Measurements from ENCODE around the gene PATJ.

- TF ChIP-seq CTCF (conservative IDR thresholded peaks at IDR 0.05; ENCODE audit: low read depth, low read length) (no peak), EZH2 (IDR thresholded peaks at IDR 0.05; ENCODE audit: low read length, unreplicated experiment) (no peak), EZH2phosphoT487 (IDR thresholded peaks at IDR 0.05; ENCODE audit: borderline replicate concordance, low read length) (no peak)
Measured at GRCh38 chr1:62103846-62104245, 361.6 kb downstream of the PATJ start.
